HepG2 (cell line): ENCODE data around the gene TNNI3K. TPM values are rescaled to one million over a fixed set of nuclear protein-coding genes. Genes with fewer than 3 reads are reported as not detected.

Experiments used
- ATAC-seq: fragments of 200-7000 bp; cut with Tn5 transposase; 3 replicates; pipeline ENCODE4 v1.9.1; 2020; ENCODE audit warnings: mild to moderate bottlenecking, moderate library complexity
- BruUV-seq: library from RNA; stranded (reverse); fragments of 400-500 nt; replicated peaks from 2 replicates; lab custom pipeline; 2021; lab: Mats Ljungman, UMichigan
- CTCF ChIA-PET: fragments of 300-600 bp; formaldehyde crosslinking; extraction: SDS; loops from one replicate; lab custom pipeline; 2021; ENCODE audit warnings: low total read pairs, inconsistent platforms, low intra/inter-chr PET ratio; lab: Yijun Ruan, JAX
- POLR2A ChIA-PET: fragments of 350-600 bp; sonication (Branson Sonifier 250); formaldehyde crosslinking; loops from one replicate; lab custom pipeline; 2020; ENCODE audit warnings: antibody characterized with exemption, inconsistent platforms; lab: Yijun Ruan, JAX
- DNase-seq: peaks from one replicate; pipeline ENCODE4 v3.0.0-alpha.2; 2015; ENCODE audit warnings: low spot score
- FAIRE-seq: peaks from 3 replicates; lab custom pipeline; 2011; peaks lifted over from hg19 to GRCh38; lab: Jason Lieb, UNC
- H2AFZ ChIP-seq: one replicate; pipeline ENCODE4 v1.6.1; 2011; ENCODE audit warnings: low read length, inconsistent platforms
- H3K27ac ChIP-seq: fragments of 300-600 bp; 3 replicates; pipeline ENCODE4 v1.8.0; 2011; ENCODE audit warnings: mixed run types, mild to moderate bottlenecking, mixed read lengths, low read length, inconsistent platforms; ENCODE audit not compliant: insufficient read depth; ENCODE audit errors: extremely low read length
- H3K27me3 ChIP-seq, 2 experiments: fragments of 200-600 bp in 1 of 2; 2 replicates in 1 of 2; 3 replicates in 1 of 2; pipeline versions ENCODE4 v1.6.0 to v1.8.0; 2011; ENCODE audit warnings: low read length in 2 of 2, mild to moderate bottlenecking in 2 of 2, moderate library complexity in 2 of 2, inconsistent platforms in 1 of 2; ENCODE audit not compliant: insufficient read depth in 2 of 2, control insufficient read depth in 1 of 2
- H3K36me3 ChIP-seq, 2 experiments: fragments of 200-600 bp in 1 of 2; replicated peaks in 1 of 2; 2 replicates in 1 of 2; 3 replicates in 1 of 2; pipeline versions ENCODE4 v1.5.1 to v1.8.0; 2011; ENCODE audit warnings: low read length in 2 of 2, inconsistent platforms in 1 of 2; ENCODE audit not compliant: insufficient read depth in 2 of 2, control insufficient read depth in 1 of 2
- H3K4me1 ChIP-seq: 2 replicates; pipeline ENCODE4 v1.5.1; 2012; ENCODE audit warnings: low read length, inconsistent platforms; ENCODE audit not compliant: insufficient read depth
- H3K4me2 ChIP-seq: 2 replicates; pipeline ENCODE4 v1.6.0; 2011; ENCODE audit warnings: low read depth, low read length, inconsistent platforms
- H3K4me3 ChIP-seq, 3 experiments: fragments of 200-600 bp in 1 of 3; sonication (generic), shearing (Covaris generic) in 1 of 3; replicated peaks in 1 of 3; 2 replicates each; pipeline ENCODE4 v1.5.1; 2011 to 2016; ENCODE audit warnings: low read length in 3 of 3, inconsistent platforms in 2 of 3, low read depth in 2 of 3, mild to moderate bottlenecking in 2 of 3, control low read depth in 1 of 3, mixed read lengths in 1 of 3; ENCODE audit not compliant: insufficient read depth in 1 of 3
- H3K79me2 ChIP-seq: one replicate; pipeline ENCODE4 v1.6.1; 2011; ENCODE audit warnings: low read length, inconsistent platforms; ENCODE audit not compliant: insufficient read depth
- H3K9ac ChIP-seq: 2 replicates; pipeline ENCODE4 v1.6.0; 2011; ENCODE audit warnings: mild to moderate bottlenecking, low read depth, low read length, inconsistent platforms; ENCODE audit not compliant: insufficient read depth
- H3K9me3 ChIP-seq: 2 replicates; pipeline ENCODE4 v1.5.1; 2012; ENCODE audit warnings: mild to moderate bottlenecking, low read length
- H4K20me1 ChIP-seq: 2 replicates; pipeline ENCODE4 v1.6.0; 2011; ENCODE audit warnings: inconsistent platforms, mild to moderate bottlenecking, low read length, moderate library complexity; ENCODE audit not compliant: insufficient read depth
- BHLHE40 ChIP-seq: IDR thresholded peaks from 2 replicates; pipeline ENCODE4 v1.6.1; 2011; ENCODE audit warnings: low read length, improper control_type of control experiment
- GLI4 ChIP-seq: sonication (generic); formaldehyde crosslinking; IDR thresholded peaks from 2 replicates; pipeline ENCODE4 v1.5.1; 2020; ENCODE audit warnings: missing genetic modification reagents, mild to moderate bottlenecking, moderate library complexity, borderline replicate concordance
- HMG20B ChIP-seq: conservative IDR thresholded peaks from 2 replicates; pipeline ENCODE4 v1.6.1; 2016; ENCODE audit warnings: missing genetic modification reagents, missing compliant biosample characterization
- KDM2A ChIP-seq: sonication (generic); formaldehyde crosslinking; IDR thresholded peaks from 2 replicates; pipeline ENCODE4 v1.4.0; 2020; ENCODE audit warnings: low read depth, missing genetic modification reagents, borderline replicate concordance
- MIXL1 ChIP-seq: IDR thresholded peaks from 2 replicates; pipeline ENCODE4 v1.6.1; 2016
- NAIF1 ChIP-seq: sonication (generic); formaldehyde crosslinking; IDR thresholded peaks from 2 replicates; pipeline ENCODE4 v1.5.0; 2020; ENCODE audit warnings: mild to moderate bottlenecking, missing genetic modification reagents, borderline replicate concordance
- NR3C1 ChIP-seq: sonication (generic); formaldehyde crosslinking; IDR thresholded peaks from 2 replicates; pipeline ENCODE4 v1.4.0; 2020; ENCODE audit warnings: missing genetic modification reagents
- SMARCE1 ChIP-seq: fragments of 450-650 bp; IDR thresholded peaks from 2 replicates; pipeline ENCODE4 v1.6.1; 2017; ENCODE audit warnings: borderline replicate concordance
- SP140L ChIP-seq: sonication (generic); formaldehyde crosslinking; IDR thresholded peaks from 2 replicates; pipeline ENCODE4 v1.4.0; 2020; ENCODE audit warnings: missing genetic modification reagents, borderline replicate concordance
- ZNF121 ChIP-seq: sonication (generic); formaldehyde crosslinking; IDR thresholded peaks from 2 replicates; pipeline ENCODE4 v1.5.0; 2020; ENCODE audit warnings: mild to moderate bottlenecking, missing genetic modification reagents
- ZNF343 ChIP-seq: sonication (generic); formaldehyde crosslinking; IDR thresholded peaks from 2 replicates; pipeline ENCODE4 v1.4.0; 2020; ENCODE audit warnings: mild to moderate bottlenecking, missing genetic modification reagents
- ZNF550 ChIP-seq: sonication (generic); formaldehyde crosslinking; IDR thresholded peaks from 2 replicates; pipeline ENCODE4 v1.4.0; 2020; ENCODE audit warnings: mild to moderate bottlenecking, missing genetic modification reagents, borderline replicate concordance
- ZNF558 ChIP-seq: sonication (generic); formaldehyde crosslinking; IDR thresholded peaks from 2 replicates; pipeline ENCODE4 v1.9.0; 2022; ENCODE audit warnings: mild to moderate bottlenecking, missing genetic modification reagents, borderline replicate concordance
- ZNF598 ChIP-seq: sonication (generic); formaldehyde crosslinking; IDR thresholded peaks from 2 replicates; pipeline ENCODE4 v1.5.1; 2020; ENCODE audit warnings: mild to moderate bottlenecking, missing genetic modification reagents, borderline replicate concordance
- ZNF660 ChIP-seq: sonication (generic); formaldehyde crosslinking; IDR thresholded peaks from 2 replicates; pipeline ENCODE4 v1.5.1; 2020; ENCODE audit warnings: mild to moderate bottlenecking, low read depth, missing genetic modification reagents, borderline replicate concordance
- ZNF7 ChIP-seq: IDR thresholded peaks from 2 replicates; pipeline ENCODE4 v1.6.1; 2016; ENCODE audit warnings: missing biosample characterization, missing genetic modification reagents
- ZNF720 ChIP-seq: sonication (generic); formaldehyde crosslinking; IDR thresholded peaks from 2 replicates; pipeline ENCODE4 v1.4.0; 2020; ENCODE audit warnings: missing genetic modification reagents
- ZNF792 ChIP-seq: IDR thresholded peaks from 2 replicates; pipeline ENCODE4 v1.6.1; 2016
- ZNF839 ChIP-seq: sonication (generic); formaldehyde crosslinking; IDR thresholded peaks from 2 replicates; pipeline ENCODE4 v1.4.0; 2020; ENCODE audit warnings: missing genetic modification reagents, mild to moderate bottlenecking, borderline replicate concordance
- ZNF883 ChIP-seq: sonication (generic); formaldehyde crosslinking; IDR thresholded peaks from 2 replicates; pipeline ENCODE4 v1.5.1; 2020; ENCODE audit warnings: mild to moderate bottlenecking, missing genetic modification reagents; ENCODE audit errors: not compliant biosample characterization
- WGBS: methylation state at CpG from one replicate; pipeline ENCODE4 v1.1.6; 2017; ENCODE audit warnings: low lambda C conversion rate; 5-methylcytosine and 5-hydroxymethylcytosine counted together
- in situ Hi-C: cut with HindIII; loops from 2 replicates; pipeline ENCODE4 v1.10.0; 2017; ENCODE audit warnings: low pct_unique_long_range_greater_than_20kb; ENCODE audit not compliant: extremely low pct_ligation_motif_present
- intact Hi-C: fragments of 100-400 bp; cut with micrococcal nuclease; formaldehyde crosslinking; loops from one replicate; pipeline ENCODE4 v1.10.0; 2022; ENCODE audit not compliant: unreplicated experiment
- polyA plus RNA-seq, 8 experiments: library from polyadenylated mRNA; depleted of rRNA in 3 of 8; stranded (reverse) in 7 of 8; unstranded in 1 of 8; fragments of >200 nt; fragmentation: Illumina TruSeq in 4 of 8; extraction: Trizol in 4 of 8; gene quantifications; 2 replicates each; pipeline versions ENCODE4 v1.2.1 to v1.2.3, GENCODE V29; 2011 to 2016; ENCODE audit warnings: low read depth in 4 of 8, missing spikeins in 1 of 8, mixed read lengths in 1 of 8; ENCODE audit not compliant: insufficient read depth in 1 of 8
- total RNA-seq, 5 experiments: library from RNA; depleted of rRNA; stranded (reverse); fragments of >200 nt; fragmentation: Illumina TruSeq; extraction: Trizol; gene quantifications; 2 replicates each; pipeline ENCODE4 v1.2.3, GENCODE V29; 2016; ENCODE audit warnings: low read depth in 1 of 5
- TF ChIP-seq, protein P1 (sequence below): sonication (generic); formaldehyde crosslinking; IDR thresholded peaks from 2 replicates; pipeline ENCODE4 v1.4.0; 2020; ENCODE audit warnings: missing genetic modification reagents

Gene TNNI3K
- total and polyA plus RNA-seq, 2 of the 13 experiments (the other 11 are each of a cell fraction or from before 2014, with no cell fraction given) = 1.1 TPM; not detected in 1

DNA sequence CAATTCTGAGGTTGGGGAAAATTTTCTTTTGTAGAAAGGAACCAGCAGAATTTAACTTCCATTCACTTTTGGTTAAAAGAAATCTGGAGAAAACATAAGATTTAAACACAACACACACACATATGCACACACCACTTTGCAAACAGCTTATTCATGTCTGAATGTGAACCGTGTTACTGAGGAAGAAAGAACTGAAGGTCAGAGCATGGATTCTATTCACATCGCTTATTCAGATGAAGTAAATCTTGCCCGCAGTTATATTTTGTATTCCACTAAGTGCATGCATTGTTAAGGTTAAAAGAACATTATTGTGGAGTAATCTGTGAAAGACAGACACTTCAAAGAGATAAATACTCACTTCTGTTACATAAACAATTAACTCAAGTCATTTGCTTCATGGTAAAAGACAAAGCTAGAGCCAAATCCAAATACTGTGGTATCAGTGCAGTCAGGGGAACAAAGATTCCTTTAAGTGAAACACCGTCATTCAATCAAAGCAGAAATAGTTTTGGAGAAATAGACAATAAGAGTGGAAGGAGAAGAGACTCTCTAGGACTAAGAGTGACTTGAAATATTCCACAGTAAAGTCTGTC is 195.3 kb downstream of the TNNI3K start (continued):
- TF ChIP-seq, protein P1, sequence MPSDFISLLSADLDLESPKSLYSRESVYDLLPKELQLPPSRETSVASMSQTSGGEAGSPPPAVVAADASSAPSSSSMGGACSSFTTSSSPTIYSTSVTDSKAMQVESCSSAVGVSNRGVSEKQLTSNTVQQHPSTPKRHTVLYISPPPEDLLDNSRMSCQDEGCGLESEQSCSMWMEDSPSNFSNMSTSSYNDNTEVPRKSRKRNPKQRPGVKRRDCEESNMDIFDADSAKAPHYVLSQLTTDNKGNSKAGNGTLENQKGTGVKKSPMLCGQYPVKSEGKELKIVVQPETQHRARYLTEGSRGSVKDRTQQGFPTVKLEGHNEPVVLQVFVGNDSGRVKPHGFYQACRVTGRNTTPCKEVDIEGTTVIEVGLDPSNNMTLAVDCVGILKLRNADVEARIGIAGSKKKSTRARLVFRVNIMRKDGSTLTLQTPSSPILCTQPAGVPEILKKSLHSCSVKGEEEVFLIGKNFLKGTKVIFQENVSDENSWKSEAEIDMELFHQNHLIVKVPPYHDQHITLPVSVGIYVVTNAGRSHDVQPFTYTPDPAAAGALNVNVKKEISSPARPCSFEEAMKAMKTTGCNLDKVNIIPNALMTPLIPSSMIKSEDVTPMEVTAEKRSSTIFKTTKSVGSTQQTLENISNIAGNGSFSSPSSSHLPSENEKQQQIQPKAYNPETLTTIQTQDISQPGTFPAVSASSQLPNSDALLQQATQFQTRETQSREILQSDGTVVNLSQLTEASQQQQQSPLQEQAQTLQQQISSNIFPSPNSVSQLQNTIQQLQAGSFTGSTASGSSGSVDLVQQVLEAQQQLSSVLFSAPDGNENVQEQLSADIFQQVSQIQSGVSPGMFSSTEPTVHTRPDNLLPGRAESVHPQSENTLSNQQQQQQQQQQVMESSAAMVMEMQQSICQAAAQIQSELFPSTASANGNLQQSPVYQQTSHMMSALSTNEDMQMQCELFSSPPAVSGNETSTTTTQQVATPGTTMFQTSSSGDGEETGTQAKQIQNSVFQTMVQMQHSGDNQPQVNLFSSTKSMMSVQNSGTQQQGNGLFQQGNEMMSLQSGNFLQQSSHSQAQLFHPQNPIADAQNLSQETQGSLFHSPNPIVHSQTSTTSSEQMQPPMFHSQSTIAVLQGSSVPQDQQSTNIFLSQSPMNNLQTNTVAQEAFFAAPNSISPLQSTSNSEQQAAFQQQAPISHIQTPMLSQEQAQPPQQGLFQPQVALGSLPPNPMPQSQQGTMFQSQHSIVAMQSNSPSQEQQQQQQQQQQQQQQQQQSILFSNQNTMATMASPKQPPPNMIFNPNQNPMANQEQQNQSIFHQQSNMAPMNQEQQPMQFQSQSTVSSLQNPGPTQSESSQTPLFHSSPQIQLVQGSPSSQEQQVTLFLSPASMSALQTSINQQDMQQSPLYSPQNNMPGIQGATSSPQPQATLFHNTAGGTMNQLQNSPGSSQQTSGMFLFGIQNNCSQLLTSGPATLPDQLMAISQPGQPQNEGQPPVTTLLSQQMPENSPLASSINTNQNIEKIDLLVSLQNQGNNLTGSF (CRISPR knock-in tag) = no peak

DNA sequence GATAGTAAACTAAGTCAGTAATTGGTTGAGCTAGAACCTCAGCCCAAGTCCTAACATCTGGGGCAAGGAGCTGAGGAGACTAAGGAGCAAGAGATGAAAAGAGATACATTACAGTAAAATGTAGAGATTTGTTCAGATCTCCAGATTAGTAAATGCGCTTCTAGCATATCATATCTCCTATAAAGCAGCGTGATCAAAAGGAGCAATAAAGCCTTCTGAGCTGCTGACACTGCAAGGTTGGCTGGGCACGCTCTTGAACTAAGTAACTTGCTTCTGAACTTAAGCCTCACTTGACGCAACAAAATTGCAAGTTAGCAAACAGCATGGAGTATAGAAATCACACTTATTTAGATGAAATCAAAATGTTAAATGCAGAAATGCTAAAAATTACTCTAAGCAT is 196.3 kb downstream of the TNNI3K start:
- no peak for DNase-seq
- H3K4me2 ChIP-seq = no peak overlapping the region
- H3K9ac ChIP-seq = no peak overlapping the region
- H4K20me1 ChIP-seq = no peaks in the 10 kb centered on the region
- no peaks in the 10 kb centered on the region for H3K4me1 ChIP-seq
- no peak for TF ChIP-seq NAIF1 (CRISPR knock-in tag)
- no peak for TF ChIP-seq ZNF121 (CRISPR knock-in tag)
- TF ChIP-seq ZNF720 (CRISPR knock-in tag) = no peak
- no peak for TF ChIP-seq BHLHE40
- TF ChIP-seq SMARCE1 = no peak
- no peak for TF ChIP-seq NR3C1
- no peak for TF ChIP-seq SP140L (CRISPR knock-in tag)
- no peak for TF ChIP-seq KDM2A (CRISPR knock-in tag)
- TF ChIP-seq ZNF883 = no peak
- TF ChIP-seq HMG20B (CRISPR knock-in tag) = no peak
- no peak for TF ChIP-seq ZNF660 (CRISPR knock-in tag)
- no peak for TF ChIP-seq ZNF550 (CRISPR knock-in tag)
- no peak for TF ChIP-seq MIXL1 (CRISPR knock-in tag)
- TF ChIP-seq ZNF7 (CRISPR knock-in tag) = no peak
- no peak for TF ChIP-seq ZNF343 (CRISPR knock-in tag)
- no peak for TF ChIP-seq GLI4 (CRISPR knock-in tag)
- no peak for TF ChIP-seq ZNF839 (CRISPR knock-in tag)
- no peak for TF ChIP-seq ZNF558 (CRISPR knock-in tag)
- no peak for TF ChIP-seq ZNF598
- no peak for TF ChIP-seq ZNF792 (CRISPR knock-in tag)
- no peak overlapping the region for H2AFZ ChIP-seq
- H3K27me3 ChIP-seq = no peaks in the 10 kb centered on the region
- 8% methylated on average over 4 of the region's 4 CpGs for WGBS
- H3K4me3 ChIP-seq = no peak overlapping the region
- CTCF ChIA-PET = no interaction called here
- intact Hi-C loops (no loop called here), in situ Hi-C loops (no loop called here)
- H3K27ac ChIP-seq = no peak overlapping the region
- H3K79me2 ChIP-seq = no peaks in the 10 kb centered on the region
- FAIRE-seq = no peak
- POLR2A ChIA-PET = no interaction called here
- no peaks in the 10 kb centered on the region for H3K36me3 ChIP-seq
- BruUV-seq = no TSS peak
- no peak for ATAC-seq
- no peaks in the 10 kb centered on the region for H3K9me3 ChIP-seq
